OCI-LY1 (cell line): ENCODE results near the gene KRT39.

Experiments
- EZH2 ChIP-seq: fragments of 200-600 bp; sonication (generic), shearing (Covaris generic); IDR thresholded peaks from 2 replicates; pipeline ENCODE4 v1.8.0; 2017; ENCODE audit warnings: borderline replicate concordance, mixed run types, mild to moderate bottlenecking, antibody characterized with exemption, low read length, moderate library complexity, mixed read lengths
- TF ChIP-seq, protein P1 (sequence below): fragments of 200-600 bp; sonication (generic), shearing (Covaris generic); IDR thresholded peaks from 2 replicates; pipeline ENCODE4 v1.5.1; 2017; ENCODE audit warnings: mild to moderate bottlenecking, antibody characterized with exemption, low read length, moderate library complexity, mixed read lengths

GRCh38 chr17:40936976-40937375, 29.8 kb downstream of the KRT39 start:
- TF ChIP-seq, protein P1, sequence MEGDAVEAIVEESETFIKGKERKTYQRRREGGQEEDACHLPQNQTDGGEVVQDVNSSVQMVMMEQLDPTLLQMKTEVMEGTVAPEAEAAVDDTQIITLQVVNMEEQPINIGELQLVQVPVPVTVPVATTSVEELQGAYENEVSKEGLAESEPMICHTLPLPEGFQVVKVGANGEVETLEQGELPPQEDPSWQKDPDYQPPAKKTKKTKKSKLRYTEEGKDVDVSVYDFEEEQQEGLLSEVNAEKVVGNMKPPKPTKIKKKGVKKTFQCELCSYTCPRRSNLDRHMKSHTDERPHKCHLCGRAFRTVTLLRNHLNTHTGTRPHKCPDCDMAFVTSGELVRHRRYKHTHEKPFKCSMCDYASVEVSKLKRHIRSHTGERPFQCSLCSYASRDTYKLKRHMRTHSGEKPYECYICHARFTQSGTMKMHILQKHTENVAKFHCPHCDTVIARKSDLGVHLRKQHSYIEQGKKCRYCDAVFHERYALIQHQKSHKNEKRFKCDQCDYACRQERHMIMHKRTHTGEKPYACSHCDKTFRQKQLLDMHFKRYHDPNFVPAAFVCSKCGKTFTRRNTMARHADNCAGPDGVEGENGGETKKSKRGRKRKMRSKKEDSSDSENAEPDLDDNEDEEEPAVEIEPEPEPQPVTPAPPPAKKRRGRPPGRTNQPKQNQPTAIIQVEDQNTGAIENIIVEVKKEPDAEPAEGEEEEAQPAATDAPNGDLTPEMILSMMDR, result no peak
- TF ChIP-seq EZH2, result no peak
